GM18508 (cell line): ENCODE measurements around the gene ZFYVE16.
"Not testable (repeated sequence)": the region's sequence is repeated elsewhere in the genome, so short reads cannot be mapped to it uniquely, and the experiment has no call there.

Experiments
- ATAC-seq: cut with Tn5 transposase; IDR thresholded peaks from one replicate; pipeline ENCODE4 v1.9.1; 2021; ENCODE audit warnings: moderate number of reproducible peaks; ENCODE audit not compliant: insufficient read depth, unreplicated experiment

ZFYVE16 gene

GRCh38 chr5:80408484-80409366 is 861 bp downstream of the ZFYVE16 start:
- ATAC-seq = no peak

DNA sequence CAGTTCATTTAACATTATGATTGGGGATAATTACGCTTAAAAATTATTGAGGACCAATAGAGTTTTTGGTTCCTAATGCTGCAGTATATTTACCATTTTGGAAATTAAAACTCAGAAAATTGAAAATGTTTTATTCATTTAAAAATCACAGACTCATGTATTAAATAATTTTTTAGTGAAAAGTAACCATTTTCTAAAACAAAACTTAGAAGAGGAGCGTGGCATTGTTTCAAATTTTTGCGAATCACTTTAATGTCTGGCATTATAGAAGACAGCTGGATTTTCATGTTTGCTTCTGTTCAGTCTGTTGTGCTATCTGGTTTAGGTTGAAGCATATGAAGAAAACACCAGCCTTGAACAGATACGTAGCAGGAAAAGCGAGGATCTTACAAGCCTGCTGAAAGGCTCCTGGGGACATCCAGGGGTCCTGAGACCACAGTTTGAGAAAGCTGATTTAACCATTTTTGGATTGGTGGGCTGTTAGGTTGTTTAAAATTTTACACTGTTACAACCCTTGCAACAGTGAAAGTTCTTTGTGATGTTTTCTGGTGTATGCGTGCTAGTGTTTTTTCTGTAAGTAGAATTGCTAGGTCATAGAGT is 1.6 kb downstream of the ZFYVE16 start:
- no peak for ATAC-seq

DNA sequence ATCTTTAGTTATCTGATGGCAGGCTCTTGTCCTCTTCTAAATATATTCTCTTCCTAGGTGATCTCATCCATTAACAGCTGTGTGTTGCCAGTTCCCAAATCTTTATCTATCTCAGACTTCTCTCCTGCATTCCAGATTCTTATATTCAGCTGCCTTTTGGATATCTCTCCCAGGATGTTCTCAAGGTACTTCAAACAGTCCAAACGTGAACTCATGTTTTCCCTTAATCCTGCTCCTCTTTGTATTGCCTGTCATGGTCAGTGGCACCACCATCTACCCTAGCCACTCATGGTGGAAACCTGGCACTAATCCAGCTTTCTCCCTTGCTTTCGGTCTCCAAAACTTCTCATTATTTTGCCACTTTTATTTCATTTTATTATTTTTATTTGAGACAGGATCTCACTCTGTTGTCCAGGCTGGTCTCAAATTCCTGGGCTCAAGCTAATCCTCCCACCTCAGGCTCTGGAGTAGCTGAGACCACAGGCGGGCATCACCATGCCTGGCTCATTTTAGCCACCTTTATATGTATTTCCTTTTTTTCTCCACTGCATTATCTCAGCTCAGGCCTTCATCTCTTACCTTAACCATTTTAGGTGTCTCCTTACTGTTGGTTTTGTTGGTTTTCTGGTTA is 3.8 kb downstream of the ZFYVE16 start:
- ATAC-seq = no peak

GRCh38 chr5:80414113-80414512 is 6.2 kb downstream of the ZFYVE16 start:
- no peak for ATAC-seq

DNA sequence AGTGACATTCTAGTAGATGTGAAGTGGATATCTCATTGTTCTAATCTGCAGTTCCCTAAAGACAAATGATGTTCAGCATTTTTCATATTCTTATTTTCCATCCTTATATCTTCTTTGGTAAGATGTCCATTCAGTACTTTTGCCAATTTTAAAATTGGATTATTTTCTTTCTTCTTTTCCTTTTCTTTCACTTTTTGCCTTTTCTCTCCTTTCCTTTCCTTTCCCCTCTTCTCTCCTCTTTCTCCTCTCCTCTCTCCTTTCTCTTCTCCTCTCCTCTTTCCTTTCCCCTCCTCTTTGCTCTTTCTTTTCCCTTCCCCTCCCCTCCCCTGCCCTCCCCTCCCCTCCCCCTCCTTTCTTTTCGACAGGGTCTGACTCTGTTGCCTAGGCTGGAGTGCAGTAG is 10.1 kb downstream of the ZFYVE16 start:
- no peak for ATAC-seq

DNA sequence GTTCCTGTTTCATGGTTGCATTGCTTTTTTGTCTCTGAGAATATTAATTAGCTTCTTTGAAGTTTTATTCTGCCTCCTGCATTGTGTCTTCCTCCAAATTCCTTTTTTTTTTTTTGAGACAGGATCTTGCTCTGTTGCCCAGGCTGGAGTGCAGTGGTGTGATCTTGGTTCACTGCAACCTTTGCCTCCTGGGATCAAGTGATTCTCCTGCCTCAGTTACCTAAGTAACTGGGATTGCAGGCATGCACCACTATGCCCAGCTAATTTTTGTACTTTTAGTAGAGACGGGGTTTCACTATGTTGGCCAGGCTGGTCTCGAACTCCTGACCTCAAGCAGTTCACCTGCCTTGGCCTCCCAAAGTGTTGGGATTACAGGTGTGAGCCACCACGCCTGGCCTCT is 16.5 kb downstream of the ZFYVE16 start:
- ATAC-seq = not testable (repeated sequence)

- ATAC-seq = no peak
Measured at GRCh38 chr5:80435476-80435875, 27.6 kb downstream of the ZFYVE16 start.

- no peak for ATAC-seq
Measured at GRCh38 chr5:80437326-80437725, 29.5 kb downstream of the ZFYVE16 start.

DNA sequence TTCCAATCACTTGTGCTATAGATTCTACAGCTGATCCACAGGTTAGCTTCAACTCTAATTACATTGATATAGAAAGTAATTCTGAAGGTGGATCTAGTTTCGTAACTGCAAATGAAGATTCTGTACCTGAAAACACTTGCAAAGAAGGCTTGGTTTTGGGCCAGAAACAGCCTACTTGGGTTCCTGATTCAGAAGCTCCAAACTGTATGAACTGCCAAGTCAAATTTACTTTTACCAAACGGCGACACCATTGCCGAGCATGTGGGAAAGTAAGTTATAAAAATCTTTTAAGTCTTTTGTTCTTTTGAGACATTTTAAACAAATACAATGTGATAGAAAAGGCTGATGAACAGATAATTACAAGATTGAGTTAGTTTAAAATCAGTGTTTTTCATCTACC is 30.9 kb downstream of the ZFYVE16 start:
- ATAC-seq = no peak

DNA sequence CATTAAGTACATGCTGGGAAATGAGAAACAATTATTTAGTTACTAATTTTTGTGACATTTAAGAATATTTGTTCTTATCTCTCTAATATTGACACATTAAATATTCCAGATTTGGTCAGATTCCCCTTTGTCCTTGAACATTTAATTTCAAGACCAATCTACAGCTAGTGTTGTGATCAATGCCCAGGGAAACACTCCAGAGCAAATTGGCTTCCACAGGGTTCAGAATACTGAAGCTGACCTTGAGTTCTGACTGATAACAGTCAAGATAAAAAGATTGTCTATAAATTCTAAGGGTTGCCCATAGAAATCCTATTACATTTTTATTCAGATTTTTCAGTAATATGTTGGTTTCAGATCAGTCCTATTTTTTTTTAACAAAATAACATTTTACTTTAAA is 31.3 kb downstream of the ZFYVE16 start:
- no peak for ATAC-seq

DNA sequence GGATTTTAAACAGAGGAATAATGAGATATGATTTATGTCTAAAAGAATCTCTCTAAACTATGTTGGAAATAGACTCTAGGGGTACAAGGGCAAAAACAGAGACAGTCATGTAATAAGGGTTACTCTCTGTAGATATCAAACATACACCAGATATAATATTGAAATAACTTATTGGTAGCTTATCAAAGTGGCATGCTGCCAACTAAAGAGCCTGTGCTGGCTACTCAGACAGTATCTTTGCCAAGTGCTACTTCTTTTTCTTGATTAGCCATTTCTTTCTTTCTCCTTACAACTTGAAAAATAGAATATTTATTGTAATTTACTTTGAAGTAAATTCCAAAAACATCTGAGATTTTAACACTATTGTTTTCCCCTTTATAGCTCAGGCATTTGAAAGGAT is 34.9 kb downstream of the ZFYVE16 start:
- ATAC-seq = no peak

DNA sequence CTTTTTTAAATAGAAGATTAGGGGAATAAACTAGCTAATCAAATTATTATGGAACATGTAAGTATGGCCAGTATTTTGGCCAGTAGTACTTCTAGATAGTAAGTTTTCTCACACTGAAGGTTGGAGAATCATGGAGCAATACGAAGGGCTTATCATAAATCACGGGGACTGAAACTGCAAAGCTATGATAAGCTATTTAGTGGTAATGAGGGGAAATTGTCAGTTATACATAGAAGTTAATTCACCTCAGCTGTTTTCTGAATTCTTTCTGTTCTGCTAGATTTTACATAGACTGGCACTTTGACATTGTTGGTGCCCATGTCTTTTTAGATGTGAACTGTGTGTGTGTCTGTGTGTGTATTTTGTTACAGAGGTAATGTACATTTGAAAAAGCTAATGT is 45.5 kb downstream of the ZFYVE16 start:
- no peak for ATAC-seq

DNA sequence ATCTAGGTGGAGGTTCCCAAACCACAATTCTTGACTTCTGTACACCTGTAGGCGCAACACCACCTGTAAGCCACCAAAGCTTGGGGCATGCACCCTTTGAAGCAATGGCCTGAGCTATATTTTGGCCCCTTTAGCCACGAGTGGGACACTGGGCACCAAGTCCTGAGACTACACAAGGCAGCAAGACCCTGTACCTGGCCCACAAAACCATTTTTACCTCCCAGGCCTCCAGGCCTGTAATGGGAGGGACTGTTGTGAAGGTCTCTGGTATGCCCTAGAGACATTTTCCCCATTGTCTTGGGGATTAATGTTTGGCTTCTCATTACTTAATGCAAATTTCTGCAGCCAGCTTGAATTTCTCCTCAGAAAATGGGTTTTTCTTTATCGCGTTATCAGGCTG is 55.4 kb downstream of the ZFYVE16 start:
- no peak for ATAC-seq

GRCh38 chr5:80466669-80467485 is 59.0 kb downstream of the ZFYVE16 start:
- no peak for ATAC-seq

- no peak for ATAC-seq
Measured at GRCh38 chr5:80468131-80468530, 60.3 kb downstream of the ZFYVE16 start.

DNA sequence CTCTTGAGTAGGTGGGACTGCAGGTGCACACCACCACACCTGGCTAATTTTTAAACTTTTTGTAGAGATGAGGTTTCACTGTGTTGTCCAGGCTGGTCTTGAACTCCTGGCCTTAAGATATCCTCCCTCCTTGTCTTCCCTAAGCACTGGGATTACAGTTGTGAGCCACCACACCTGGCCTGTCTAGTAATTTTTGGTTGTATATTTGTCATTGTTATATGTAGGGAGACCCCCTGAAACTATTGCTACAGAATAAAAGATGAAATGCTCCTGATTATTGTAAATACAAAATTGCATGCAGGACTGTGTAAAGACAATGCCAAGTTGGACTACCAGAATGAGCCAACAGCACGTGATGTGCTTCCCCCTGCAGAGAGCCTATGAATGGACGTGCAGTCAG is 62.8 kb downstream of the ZFYVE16 start:
- not testable (repeated sequence) for ATAC-seq

DNA sequence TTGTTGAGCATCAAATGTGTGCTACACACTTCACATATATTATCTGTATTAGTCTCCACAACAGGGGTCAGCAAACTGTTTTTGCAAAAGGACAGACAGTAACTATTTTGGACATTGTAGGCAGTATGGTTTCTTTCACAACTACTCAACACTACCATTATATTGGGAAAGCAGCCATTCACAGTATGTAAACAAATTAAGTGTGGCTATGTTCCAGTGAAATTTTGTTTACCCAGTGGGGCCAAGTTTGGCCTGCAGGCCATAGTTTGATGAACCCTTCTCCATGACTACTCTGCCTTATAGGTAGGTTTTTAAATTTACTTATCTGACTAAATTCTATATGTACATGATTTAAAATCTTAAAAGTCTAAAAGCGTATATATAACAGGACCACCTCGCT is 67.1 kb downstream of the ZFYVE16 start:
- no peak for ATAC-seq

GRCh38 chr5:80479713-80480112 is 71.8 kb downstream of the ZFYVE16 start:
- no peak for ATAC-seq

DNA sequence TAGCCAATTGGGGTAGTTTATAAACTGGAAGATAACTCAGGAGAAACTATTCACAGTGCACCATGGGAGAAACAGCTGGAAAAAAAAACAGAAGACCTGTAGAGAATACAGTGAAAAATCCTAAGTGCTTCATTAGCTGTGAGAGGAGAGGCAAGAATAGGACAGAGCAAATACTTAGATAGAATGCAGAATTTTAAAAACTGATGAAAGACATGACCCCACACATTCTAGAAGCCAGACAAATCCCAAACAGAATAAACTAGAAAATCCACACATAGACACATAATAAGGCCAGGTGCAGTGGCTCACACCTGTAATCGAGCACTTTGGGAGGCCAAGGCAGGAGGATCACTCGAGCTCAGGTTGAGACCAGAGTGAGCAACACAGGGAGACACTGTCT is 72.5 kb downstream of the ZFYVE16 start:
- ATAC-seq = no peak

DNA sequence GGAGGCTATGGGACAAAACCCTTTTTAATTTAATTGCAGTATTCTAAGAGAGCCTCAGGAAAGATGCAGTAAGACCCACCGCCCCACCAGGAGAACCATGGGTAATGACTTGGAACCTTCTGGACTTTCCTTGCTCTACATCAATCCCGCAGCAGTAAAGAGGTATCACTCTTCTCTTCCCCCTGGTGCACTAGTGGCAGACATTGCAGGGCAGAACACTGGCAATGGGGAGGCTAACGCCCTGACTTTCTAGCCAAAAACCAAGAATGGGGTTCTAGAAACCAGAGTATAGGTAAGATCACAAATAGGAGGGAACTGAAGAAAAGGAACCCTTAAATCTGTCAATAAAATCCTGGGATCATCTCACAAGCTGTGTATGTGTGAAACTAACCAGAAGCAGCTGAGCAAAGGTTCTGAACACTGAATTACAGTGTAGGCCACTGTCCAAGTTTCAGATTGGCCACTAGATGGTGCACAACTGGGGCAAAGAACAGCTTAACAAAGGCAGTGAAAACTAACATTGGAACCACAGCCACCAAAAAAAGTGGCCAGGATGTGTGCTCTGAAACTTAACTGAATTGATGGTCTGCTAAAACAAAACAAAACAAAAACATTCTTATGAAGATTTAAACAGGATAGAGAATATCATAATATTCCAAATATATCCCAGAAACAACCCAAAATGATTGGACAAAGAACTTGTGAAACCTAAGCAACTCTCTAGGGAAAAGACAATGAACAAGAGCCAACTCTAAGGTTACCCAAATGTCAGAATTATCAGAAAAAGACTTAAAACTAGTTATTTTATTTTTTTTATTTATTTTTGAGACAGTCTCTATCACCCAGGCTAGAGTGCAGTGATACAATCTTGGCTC is 73.4 kb downstream of the ZFYVE16 start:
- ATAC-seq = no peak
